GM19099 (cell line): Measurements from ENCODE around the gene MARCKS.
A peak's percentile ranks its signal among the peaks of the same experiment; 100 is the strongest.

Source experiments
- POLR2A ChIP-seq: IDR thresholded peaks from 3 replicates; pipeline ENCODE4 v1.6.1; 2011; ENCODE audit warnings: low read depth; ENCODE audit not compliant: insufficient read length; ENCODE audit errors: extremely low read depth

Gene MARCKS

DNA sequence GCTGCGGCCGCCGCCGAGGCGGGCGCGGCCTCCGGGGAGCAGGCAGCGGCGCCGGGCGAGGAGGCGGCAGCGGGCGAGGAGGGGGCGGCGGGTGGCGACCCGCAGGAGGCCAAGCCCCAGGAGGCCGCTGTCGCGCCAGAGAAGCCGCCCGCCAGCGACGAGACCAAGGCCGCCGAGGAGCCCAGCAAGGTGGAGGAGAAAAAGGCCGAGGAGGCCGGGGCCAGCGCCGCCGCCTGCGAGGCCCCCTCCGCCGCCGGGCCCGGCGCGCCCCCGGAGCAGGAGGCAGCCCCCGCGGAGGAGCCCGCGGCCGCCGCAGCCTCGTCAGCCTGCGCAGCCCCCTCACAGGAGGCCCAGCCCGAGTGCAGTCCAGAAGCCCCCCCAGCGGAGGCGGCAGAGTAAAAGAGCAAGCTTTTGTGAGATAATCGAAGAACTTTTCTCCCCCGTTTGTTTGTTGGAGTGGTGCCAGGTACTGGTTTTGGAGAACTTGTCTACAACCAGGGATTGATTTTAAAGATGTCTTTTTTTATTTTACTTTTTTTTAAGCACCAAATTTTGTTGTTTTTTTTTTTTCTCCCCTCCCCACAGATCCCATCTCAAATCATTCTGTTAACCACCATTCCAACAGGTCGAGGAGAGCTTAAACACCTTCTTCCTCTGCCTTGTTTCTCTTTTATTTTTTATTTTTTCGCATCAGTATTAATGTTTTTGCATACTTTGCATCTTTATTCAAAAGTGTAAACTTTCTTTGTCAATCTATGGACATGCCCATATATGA, 3.2 kb downstream of the MARCKS start:
- no peak for TF ChIP-seq POLR2A

DNA sequence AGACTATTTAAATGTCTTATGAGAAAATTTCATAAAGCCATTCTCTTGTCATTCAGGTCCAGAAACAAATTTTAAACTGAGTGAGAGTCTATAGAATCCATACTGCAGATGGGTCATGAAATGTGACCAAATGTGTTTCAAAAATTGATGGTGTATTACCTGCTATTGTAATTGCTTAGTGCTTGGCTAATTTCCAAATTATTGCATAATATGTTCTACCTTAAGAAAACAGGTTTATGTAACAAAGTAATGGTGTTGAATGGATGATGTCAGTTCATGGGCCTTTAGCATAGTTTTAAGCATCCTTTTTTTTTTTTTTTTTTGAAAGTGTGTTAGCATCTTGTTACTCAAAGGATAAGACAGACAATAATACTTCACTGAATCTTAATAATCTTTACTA, 5.0 kb downstream of the MARCKS start:
- no peak for TF ChIP-seq POLR2A

DNA sequence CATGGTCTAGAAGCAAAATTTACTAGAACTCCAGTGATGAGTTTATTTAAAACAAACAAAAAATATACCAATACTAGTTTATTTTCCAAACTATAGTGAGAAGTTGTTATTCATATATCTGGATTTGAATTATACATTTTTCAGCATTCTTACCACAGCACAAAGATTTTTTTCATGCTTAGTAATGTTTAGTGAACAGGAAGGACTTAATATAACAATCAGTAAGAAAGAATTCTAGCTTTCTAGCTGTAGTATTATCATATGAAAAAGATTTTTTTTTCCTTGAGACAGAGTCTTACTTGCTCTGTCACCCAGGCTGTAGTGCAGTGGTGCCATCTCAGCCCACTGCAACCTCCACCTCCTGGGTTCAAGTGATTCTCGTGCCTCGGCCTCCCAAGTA, 13.8 kb downstream of the MARCKS start:
- TF ChIP-seq POLR2A, result no peak

GRCh38 chr6:113871975-113872374, 14.8 kb downstream of the MARCKS start:
- no peak for TF ChIP-seq POLR2A

DNA sequence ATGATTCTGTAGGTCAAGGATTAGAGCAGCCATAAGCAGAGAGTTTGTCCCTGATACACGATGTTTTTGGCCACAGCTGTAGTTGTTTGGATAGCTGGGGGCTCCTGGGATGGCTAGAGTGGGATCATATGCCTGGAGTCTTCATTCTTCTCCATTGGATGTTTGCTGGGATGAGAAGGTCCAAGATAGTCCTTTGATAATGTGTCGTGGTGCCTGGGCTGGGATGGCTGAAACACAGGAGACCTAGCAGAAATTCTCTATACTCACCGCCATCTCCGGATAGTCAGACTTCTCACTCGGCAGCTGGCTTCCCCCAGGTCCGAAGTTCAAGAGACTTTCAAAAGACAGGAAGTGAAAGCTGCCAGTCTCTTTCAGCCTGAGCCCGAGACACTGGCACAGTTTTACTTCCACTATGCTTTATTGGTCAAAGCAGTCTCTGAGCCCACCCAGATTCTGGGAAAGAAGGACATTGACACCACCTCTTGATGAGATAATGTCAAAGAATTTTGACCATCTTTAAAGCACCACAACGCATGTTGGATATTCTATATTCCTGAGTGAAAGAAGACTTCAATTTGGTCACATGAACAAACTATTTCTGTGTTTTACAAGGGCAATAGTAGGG, 16.0 kb downstream of the MARCKS start:
- TF ChIP-seq POLR2A, result peak; percentile 37

DNA sequence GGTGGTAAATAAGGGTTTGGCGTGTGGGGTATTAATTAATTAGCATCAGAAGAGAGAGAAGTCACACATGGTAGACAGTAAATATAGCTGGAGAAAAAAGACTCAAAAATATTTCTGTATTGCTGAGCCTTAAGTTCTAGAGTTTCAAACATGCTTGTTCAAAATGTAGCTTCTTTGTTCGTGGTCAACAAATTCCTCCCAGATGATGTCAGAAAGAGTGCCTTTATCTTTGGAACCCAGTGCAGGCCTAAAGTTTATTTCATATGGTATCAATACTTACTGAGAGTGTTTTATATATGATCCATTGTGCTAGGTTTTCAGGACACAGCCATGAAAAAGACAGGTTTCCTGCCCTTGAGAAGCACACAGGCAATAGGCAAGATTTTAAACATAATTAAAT, 18.3 kb downstream of the MARCKS start:
- TF ChIP-seq POLR2A, result no peak

- no peak for TF ChIP-seq POLR2A
These were observed 19.6 kb downstream of the MARCKS start for GRCh38 chr6:113876695-113877094.

GRCh38 chr6:113879186-113880096, 22.3 kb downstream of the MARCKS start:
- TF ChIP-seq POLR2A, result no peak

GRCh38 chr6:113881478-113881980, 24.4 kb downstream of the MARCKS start:
- TF ChIP-seq POLR2A, result no peak

DNA sequence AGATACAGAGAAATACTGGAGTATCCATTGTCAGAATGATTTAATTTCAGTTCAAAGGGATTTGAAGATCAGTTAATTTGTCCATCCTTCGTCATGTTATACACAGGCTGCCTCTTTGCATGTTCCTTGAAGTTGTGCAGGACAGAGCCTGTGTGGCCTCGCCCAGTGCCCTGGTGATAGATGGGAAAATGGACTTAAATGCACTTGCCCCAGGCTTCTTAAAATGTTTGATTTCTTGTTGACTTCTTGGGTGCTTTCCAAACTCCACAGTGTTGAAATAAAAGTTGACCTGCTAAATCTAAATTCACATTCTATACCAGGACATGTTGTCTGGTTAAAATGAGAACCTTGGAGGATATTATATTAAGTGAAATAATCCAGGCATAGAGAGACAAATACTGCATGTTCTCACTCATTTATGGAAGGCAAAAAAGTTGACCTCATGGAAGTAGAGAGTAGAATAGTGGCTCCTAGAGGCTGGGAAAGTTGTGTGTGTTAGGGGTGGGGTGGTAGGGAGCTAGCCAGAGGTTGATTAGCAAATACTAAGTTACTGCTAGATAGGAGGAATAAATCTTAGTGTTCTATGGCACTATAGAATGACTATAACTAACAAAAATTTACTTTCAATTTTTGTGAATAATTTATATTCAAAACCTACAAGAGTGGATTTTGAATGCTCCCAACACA, 25.3 kb downstream of the MARCKS start:
- TF ChIP-seq POLR2A, result no peak

- no peak for TF ChIP-seq POLR2A
These were observed 26.9 kb downstream of the MARCKS start for GRCh38 chr6:113884011-113884410.

- no peak for TF ChIP-seq POLR2A
These were observed 29.4 kb downstream of the MARCKS start for GRCh38 chr6:113886512-113886911.

DNA sequence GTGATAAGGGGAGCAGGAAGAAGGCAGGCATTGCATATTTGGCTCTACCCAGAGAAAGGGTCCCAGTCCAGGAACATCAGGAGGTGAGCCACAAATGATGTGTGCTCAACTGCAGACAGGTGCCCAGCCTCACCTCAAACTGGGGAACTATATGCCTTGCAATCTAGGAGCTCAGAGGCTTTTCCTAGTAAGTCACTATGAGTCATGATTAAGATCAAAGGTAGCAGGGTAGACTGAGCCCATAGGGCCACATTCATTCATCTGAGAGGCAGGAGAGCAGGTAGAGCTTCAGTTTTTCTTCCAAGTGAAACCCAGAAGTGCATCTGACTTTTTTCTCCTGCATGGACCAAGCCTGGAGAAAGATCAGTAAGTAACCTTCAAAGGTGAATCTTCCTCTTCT, 31.3 kb downstream of the MARCKS start:
- TF ChIP-seq POLR2A, result no peak

- TF ChIP-seq POLR2A, result no peak
These were observed 31.9 kb downstream of the MARCKS start for GRCh38 chr6:113888956-113889630.
